IPS DF 19.7 (cell line): ENCODE results near the gene KIF22.
"Not testable (repeated sequence)": the region's sequence is repeated elsewhere in the genome, so short reads cannot be mapped to it uniquely, and the experiment has no call there.

Experiments used
- DNase-seq: peaks from one replicate; pipeline ENCODE4 v3.0.0-alpha.2; 2013; ENCODE audit warnings: low read depth, low spot score

The KIF22 gene

GRCh38 chr16:29766571-29766970 lies 24.0 kb upstream of the KIF22 start:
- no peak for DNase-seq

GRCh38 chr16:29767062-29767461 lies 23.5 kb upstream of the KIF22 start:
- no peak for DNase-seq

GRCh38 chr16:29769507-29769906 lies 21.0 kb upstream of the KIF22 start:
- no peak for DNase-seq

GRCh38 chr16:29770250-29770929 lies 20.2 kb upstream of the KIF22 start:
- DNase-seq: no peak

DNA sequence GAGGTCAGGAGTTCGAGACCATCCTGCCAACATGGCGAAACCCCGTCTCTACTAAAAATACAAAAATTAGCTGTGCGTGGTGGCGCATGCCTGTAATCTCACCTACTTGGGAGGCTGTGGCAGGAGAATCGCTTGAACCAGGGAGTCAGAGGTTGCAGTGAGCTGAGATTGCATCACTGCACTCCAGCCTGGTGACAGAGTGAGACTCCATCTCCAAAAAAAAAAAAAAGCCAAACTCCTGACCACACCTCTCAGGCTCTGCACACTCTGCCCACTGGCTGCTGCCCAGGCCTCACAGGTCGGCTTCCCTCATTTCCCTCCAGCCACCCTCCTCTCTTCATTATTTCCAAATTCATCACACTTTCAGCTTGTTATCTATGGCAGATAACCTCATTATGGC lies 18.2 kb upstream of the KIF22 start:
- not testable (repeated sequence) for DNase-seq

DNA sequence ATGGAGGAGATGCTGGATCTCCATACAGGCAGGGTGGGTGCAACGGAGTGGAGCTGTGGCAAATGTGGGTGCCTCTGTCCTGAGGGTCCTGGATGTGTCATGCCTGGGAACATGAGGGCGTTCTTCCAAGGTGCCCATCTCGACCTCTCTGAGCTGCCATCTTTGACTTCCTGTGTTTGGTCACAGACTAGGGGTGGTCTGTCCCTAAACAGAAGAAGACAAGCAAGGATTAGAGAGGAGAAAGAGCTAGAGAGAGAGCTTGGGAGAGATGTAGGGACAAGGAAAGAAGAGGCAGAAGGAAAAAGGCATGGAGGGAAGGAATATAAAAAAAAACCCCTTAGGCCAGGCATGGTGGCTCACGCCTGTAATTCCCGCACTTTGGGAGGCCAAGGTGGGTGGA lies 15.8 kb upstream of the KIF22 start:
- DNase-seq: no peak

GRCh38 chr16:29775742-29776408 lies 14.7 kb upstream of the KIF22 start:
- no peak for DNase-seq

- DNase-seq: no peak
Measured at GRCh38 chr16:29777576-29778350, 12.8 kb upstream of the KIF22 start, which contains the start of gene ZG16. Gene ZG16 (plus strand): TSS chr16:29778256. CDS start chr16:29779267, 1,011 bp downstream.

DNA sequence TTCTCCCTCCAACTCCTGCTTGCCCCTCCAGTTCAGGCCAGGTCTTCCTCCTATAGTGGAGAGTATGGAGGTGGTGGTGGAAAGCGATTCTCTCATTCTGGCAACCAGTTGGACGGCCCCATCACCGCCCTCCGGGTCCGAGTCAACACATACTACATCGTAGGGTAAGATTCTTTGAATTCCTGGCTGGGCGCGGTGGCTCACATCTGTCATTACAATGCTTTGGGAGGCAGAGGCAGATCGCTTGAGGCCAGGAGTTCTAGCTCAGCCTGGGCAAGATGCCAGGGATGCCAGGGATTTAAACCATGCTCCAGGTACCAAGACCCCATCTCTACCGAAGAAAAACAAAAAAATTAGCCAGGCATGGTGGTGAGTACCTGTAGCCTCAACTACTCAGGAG lies 11.1 kb upstream of the KIF22 start:
- DNase-seq: no peak

- DNase-seq: not testable (repeated sequence)
Measured at GRCh38 chr16:29783094-29783953, 7.2 kb upstream of the KIF22 start.

DNA sequence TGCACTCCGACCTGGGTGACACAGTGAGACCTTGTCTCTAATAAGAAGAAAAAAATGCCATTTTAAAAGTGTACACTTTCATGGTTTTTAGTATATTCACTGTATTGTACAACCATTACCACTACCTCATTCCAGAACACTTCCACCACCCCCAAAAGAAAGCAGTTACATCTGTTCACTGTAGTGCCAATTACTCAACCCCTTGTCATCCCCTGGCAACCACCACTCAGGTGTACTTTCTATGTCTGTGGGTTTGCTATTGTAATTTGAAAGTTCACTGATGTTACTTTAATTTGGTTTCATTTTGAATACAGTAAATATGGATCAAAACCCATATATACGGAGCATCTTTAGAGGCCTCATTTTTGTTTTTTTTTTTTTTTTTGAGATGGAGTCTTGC lies 6.4 kb upstream of the KIF22 start:
- no peak for DNase-seq

DNA sequence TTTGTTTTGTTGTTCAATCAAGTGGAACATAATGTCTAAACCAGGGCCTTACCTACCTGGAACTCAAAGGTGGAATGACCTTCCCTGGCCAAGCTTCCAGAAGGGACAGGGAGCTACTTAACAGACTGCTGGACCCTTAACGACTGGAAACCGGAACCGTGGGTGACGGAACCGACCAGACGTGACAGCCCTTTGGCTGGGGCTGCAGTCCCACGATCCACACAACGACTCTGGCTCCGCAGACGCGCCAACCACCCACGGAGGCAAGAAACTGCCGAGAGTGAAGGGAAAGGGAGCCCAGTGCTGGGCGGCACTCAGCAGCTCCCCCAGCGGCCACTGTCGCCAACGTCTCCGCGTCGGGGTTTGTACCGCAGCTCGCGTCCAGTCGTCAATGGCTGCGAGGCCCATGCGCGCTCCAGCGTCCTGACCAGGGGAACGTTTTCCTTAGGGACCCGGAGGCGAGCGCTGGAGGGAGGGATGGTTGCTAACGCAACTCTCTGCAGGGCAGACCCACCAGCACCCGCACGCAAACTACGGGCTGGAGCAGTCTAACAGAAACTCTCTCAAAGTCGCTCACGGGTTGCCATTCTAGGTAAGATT lies 5.5 kb upstream of the KIF22 start:
- DNase-seq: no peak

- not testable (repeated sequence) for DNase-seq
Measured at GRCh38 chr16:29787155-29787554, 3.4 kb upstream of the KIF22 start.

- DNase-seq: no peak
Measured at GRCh38 chr16:29789775-29790182, 772 bp upstream of the KIF22 start.

GRCh38 chr16:29790949-29791844 lies 646 bp downstream of the KIF22 start:
- DNase-seq: no peak

DNA sequence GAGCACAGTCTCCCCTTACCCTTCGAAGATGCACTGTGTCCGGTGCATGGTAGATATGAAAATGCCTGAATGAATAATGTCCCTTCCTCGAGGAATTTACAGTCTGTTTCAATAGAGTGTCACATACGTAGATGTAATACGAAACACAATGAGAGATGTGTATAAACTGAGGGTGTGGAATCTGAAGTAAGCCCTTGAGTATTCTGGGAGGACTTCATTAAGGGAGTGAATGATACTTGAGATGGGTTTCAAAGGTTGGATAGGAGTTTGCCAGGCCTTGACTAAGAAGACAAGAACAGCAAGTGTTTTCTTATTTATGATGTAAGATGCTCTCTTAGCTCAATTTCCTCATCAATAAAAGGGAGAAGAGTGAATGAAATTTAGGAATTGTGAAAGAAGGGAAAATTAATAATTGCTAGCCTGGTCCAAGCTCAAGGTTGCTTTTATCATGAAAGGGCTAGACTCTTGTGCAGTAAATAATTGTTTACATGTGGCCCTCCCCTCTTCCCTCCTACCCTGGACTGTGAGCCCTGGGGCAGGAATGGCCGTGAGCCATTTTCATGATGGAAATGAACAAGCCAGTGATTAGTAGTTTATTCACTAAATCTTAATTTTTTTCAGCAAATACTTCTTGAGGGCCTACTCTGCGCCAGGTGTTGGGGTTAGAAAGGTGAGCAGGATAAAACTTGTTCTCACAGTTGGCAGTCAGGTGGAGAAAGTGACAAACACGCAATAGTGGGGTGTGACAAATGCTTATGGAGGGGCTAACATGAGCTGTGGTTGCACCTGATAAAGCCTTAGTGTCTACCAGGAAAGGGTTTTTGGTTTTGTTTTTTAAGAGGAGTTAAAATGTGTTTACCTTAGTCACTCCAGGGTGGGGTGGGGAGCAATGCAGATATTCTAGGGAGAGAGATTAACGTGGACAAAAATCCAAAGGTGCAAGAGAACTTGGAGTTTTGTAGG lies 1.6 kb downstream of the KIF22 start:
- no peak for DNase-seq

DNA sequence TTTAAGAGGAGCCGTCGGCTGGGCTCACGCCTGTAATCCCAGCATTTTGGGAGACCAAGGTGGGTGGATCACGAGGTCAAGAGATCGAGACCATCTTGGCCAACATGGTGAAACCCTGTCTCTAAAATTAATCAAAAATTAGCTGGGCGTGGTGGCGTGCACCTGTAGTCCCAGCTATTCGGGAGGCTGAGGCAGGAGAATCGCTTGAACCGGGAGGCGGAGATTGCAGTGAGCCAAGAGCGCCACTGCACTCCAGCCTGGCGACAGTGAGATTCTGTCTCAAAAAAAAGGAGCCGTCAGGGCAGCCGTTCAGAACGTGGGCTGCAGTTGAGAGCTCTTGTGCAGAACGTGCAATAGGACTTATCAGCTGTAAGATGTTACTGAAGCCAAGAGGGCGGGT lies 2.6 kb downstream of the KIF22 start:
- not testable (repeated sequence) for DNase-seq

GRCh38 chr16:29794231-29794710 lies 3.7 kb downstream of the KIF22 start:
- no peak for DNase-seq

- no peak for DNase-seq
Measured at GRCh38 chr16:29802416-29802935, 11.9 kb downstream of the KIF22 start.
